ENCODE measurements around the gene NRARP.

GRCh38 chr9:137313956-137314560 is 12.0 kb upstream of the NRARP start:
- TF ChIP-seq, protein P1, sequence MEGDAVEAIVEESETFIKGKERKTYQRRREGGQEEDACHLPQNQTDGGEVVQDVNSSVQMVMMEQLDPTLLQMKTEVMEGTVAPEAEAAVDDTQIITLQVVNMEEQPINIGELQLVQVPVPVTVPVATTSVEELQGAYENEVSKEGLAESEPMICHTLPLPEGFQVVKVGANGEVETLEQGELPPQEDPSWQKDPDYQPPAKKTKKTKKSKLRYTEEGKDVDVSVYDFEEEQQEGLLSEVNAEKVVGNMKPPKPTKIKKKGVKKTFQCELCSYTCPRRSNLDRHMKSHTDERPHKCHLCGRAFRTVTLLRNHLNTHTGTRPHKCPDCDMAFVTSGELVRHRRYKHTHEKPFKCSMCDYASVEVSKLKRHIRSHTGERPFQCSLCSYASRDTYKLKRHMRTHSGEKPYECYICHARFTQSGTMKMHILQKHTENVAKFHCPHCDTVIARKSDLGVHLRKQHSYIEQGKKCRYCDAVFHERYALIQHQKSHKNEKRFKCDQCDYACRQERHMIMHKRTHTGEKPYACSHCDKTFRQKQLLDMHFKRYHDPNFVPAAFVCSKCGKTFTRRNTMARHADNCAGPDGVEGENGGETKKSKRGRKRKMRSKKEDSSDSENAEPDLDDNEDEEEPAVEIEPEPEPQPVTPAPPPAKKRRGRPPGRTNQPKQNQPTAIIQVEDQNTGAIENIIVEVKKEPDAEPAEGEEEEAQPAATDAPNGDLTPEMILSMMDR (IDR thresholded peaks at IDR 0.05): peak in 1 of 7 experiments; percentile 36
- no peak for TF ChIP-seq POLR2AphosphoS5 (IDR thresholded peaks at IDR 0.05)
